ENCODE results near the gene C11orf52.

C11orf52 gene

GRCh38 chr11:111974446-111974845, 55.7 kb downstream of the C11orf52 start:
- Histone ChIP-seq H3K9me3 (replicated peaks in 1 of 11) (peaks cover 0 to 5% (median 0%) of the 10 kb centered on the region in 11 experiments; a peak in 1 of 22 replicates), H3K27me3 (peaks cover 32 to 45% (median 36%) of the 10 kb centered on the region in 11 experiments), H3K4me3 (no peak overlapping the region), H3K27ac (no peak overlapping the region), H3K4me2 (no peak overlapping the region), H3K4me1 (peaks cover 0 to 5% (median 0%) of the 10 kb centered on the region in 10 experiments; a peak in 1 of 20 replicates), H3K9ac (no peak overlapping the region), H4K20me1 (no peaks in the 10 kb centered on the region; a peak in 1 of 22 replicates), H3K36me3 (peaks cover 0 to 5% (median 0%) of the 10 kb centered on the region in 11 experiments; a peak in 1 of 22 replicates)
- no peak for TF ChIP-seq Cebpa-rat (IDR thresholded peaks at IDR 0.05)

- H3K4me2 ChIP-seq = no peak overlapping the region
- H3K36me3 ChIP-seq = peaks cover 0 to under 1% (median 0%) of the 10 kb centered on the region in 11 experiments; a peak in 1 of 22 replicates
- TF ChIP-seq Cebpa-rat (IDR thresholded peaks at IDR 0.05) = no peak
- H3K27me3 ChIP-seq = peaks cover 32 to 47% (median 36%) of the 10 kb centered on the region in 11 experiments
- H3K4me1 ChIP-seq = peaks cover 0 to 5% (median 0%) of the 10 kb centered on the region in 10 experiments; a peak in 1 of 20 replicates
- H3K4me3 ChIP-seq = no peak overlapping the region
- H3K9ac ChIP-seq = no peak overlapping the region
- H4K20me1 ChIP-seq = no peaks in the 10 kb centered on the region; a peak in 1 of 22 replicates
- H3K9me3 ChIP-seq (replicated peaks in 1 of 11) = peaks cover 0 to 2% (median 0%) of the 10 kb centered on the region in 11 experiments; a peak in 1 of 22 replicates
- H3K27ac ChIP-seq = no peak overlapping the region
Observed at GRCh38 chr11:111975076-111975806, 56.5 kb downstream of the C11orf52 start.

GRCh38 chr11:111976119-111976766, 57.5 kb downstream of the C11orf52 start:
- H3K4me2 ChIP-seq = no peak overlapping the region
- H3K27me3 ChIP-seq = peaks cover 32 to 47% (median 36%) of the 10 kb centered on the region in 11 experiments
- H4K20me1 ChIP-seq = no peaks in the 10 kb centered on the region; a peak in 1 of 22 replicates
- H3K27ac ChIP-seq = no peak overlapping the region
- H3K4me1 ChIP-seq = peaks cover 0 to 5% (median 0%) of the 10 kb centered on the region in 10 experiments; a peak in 1 of 20 replicates
- no peak overlapping the region for H3K9ac ChIP-seq
- TF ChIP-seq Cebpa-rat (IDR thresholded peaks at IDR 0.05) = no peak
- H3K4me3 ChIP-seq = no peak overlapping the region
- H3K9me3 ChIP-seq (replicated peaks in 1 of 11) = no peaks in the 10 kb centered on the region; a peak in 1 of 22 replicates
- no peaks in the 10 kb centered on the region for H3K36me3 ChIP-seq
